ENCODE data around the gene PRKAB2. TPM values are rescaled to one million over a fixed set of nuclear protein-coding genes. Genes with fewer than 3 reads are reported as not detected.

The PRKAB2 gene
- total RNA-seq, 1 experiment from 2014 or later, result 17.8 TPM

DNA sequence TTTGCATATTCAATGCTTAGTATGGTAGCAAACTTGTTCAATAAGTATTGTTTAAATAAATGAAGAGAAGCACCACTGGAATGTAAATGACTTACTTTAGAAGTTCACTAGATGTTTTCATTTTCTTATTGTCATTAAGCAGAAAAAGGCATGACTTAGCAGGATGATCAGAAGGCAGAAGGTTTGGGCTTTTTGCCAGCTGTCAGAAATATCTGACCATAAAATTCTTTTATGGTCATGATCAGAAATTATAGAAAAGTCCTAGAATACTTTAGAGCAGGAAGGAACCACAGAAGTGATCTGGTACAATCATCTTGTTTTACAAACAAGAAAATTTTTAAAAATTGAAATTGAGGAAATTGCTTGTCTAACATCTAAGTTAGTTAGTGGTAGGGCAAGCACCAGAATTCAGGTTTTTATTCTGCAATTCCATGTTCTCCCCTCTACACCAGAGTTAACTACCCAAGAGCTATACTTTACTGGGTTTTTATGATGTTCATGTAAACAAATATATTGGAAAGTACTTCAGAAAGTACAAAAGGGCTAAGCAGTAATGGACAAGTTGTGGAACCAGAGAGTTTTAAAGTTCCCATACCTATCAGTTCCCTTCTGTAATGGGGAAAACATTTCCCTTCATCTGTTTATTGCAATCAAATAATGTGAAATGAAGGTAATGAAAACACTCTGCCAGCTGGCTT, 42.7 kb upstream of the PRKAB2 start:
- H3T11ph ChIP-seq (ENCODE audit: low read length), result no peak overlapping the region
- H3K9ac ChIP-seq (ENCODE audit: extremely low read depth, insufficient read length, low read length), result no peak overlapping the region
- H3K23me2 ChIP-seq (ENCODE audit: insufficient read length, low read depth, low read length, poor library complexity, severe bottlenecking), result no peaks in the 10 kb centered on the region
- H3K79me2 ChIP-seq (ENCODE audit: insufficient read depth, low read length), result no peaks in the 10 kb centered on the region
- H3K4ac ChIP-seq (ENCODE audit: low read depth, low read length), result no peak overlapping the region
- no peaks in the 10 kb centered on the region for H4K20me1 ChIP-seq (ENCODE audit: control insufficient read depth, insufficient read depth, insufficient read length)
- TF ChIP-seq, protein P1, sequence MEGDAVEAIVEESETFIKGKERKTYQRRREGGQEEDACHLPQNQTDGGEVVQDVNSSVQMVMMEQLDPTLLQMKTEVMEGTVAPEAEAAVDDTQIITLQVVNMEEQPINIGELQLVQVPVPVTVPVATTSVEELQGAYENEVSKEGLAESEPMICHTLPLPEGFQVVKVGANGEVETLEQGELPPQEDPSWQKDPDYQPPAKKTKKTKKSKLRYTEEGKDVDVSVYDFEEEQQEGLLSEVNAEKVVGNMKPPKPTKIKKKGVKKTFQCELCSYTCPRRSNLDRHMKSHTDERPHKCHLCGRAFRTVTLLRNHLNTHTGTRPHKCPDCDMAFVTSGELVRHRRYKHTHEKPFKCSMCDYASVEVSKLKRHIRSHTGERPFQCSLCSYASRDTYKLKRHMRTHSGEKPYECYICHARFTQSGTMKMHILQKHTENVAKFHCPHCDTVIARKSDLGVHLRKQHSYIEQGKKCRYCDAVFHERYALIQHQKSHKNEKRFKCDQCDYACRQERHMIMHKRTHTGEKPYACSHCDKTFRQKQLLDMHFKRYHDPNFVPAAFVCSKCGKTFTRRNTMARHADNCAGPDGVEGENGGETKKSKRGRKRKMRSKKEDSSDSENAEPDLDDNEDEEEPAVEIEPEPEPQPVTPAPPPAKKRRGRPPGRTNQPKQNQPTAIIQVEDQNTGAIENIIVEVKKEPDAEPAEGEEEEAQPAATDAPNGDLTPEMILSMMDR (conservative IDR thresholded peaks at IDR 0.05), result no peak
- H3K4me2 ChIP-seq (ENCODE audit: insufficient read depth, insufficient read length, low read length), result no peak overlapping the region
- no peak overlapping the region for H3K18ac ChIP-seq (ENCODE audit: insufficient read length, low read depth, low read length)
- no peak overlapping the region for H3K14ac ChIP-seq (ENCODE audit: insufficient read depth, low read length)
- no peaks in the 10 kb centered on the region for H3K79me1 ChIP-seq (ENCODE audit: insufficient read depth, low read depth, low read length, poor library complexity, severe bottlenecking)
- H3K4me1 Mint-ChIP-seq, result peaks cover 2 to 4% of the 10 kb centered on the region in 2 experiments; a peak in 1 of 4 replicates
- H2BK15ac ChIP-seq (ENCODE audit: low read depth, low read length), result no peak overlapping the region
- no peak overlapping the region for H2AK5ac ChIP-seq (ENCODE audit: insufficient read length, low read length)
- H3K27me3 ChIP-seq (ENCODE audit: insufficient read depth, low read length), result no peaks in the 10 kb centered on the region
- no peak overlapping the region for H3K23ac ChIP-seq (ENCODE audit: insufficient read length, low read depth, low read length)
- H3K36me3 Mint-ChIP-seq (ENCODE audit: insufficient read depth in 1 of 3, low read depth in 3 of 3), result no peaks in the 10 kb centered on the region
- no peaks in the 10 kb centered on the region for H3K9me3 ChIP-seq (ENCODE audit: control insufficient read depth, low read depth, low read length)
- no peak overlapping the region for H3K4me3 Mint-ChIP-seq
- H2BK12ac ChIP-seq (ENCODE audit: insufficient read length, low read depth, low read length), result no peak overlapping the region
- H4K91ac ChIP-seq (ENCODE audit: insufficient read length, low read depth, low read length), result no peak overlapping the region
- H4K8ac ChIP-seq (replicated peaks; ENCODE audit: insufficient read length, low read depth, low read length), result no peak overlapping the region
- H3K27me3 Mint-ChIP-seq (ENCODE audit: low read depth), result no peaks in the 10 kb centered on the region
- H4K5ac ChIP-seq (ENCODE audit: insufficient read length, low read depth, low read length), result no peak overlapping the region
- no peak overlapping the region for H3K27ac Mint-ChIP-seq
- no peak overlapping the region for H2BK20ac ChIP-seq (ENCODE audit: low read depth, low read length, poor library complexity, severe bottlenecking)
- no peak overlapping the region for H3K56ac ChIP-seq (ENCODE audit: insufficient read length, low read depth, low read length)
- no peak overlapping the region for H2AFZ ChIP-seq (ENCODE audit: low read length)
- H3K9me3 Mint-ChIP-seq, result no peaks in the 10 kb centered on the region
- H3K4me1 ChIP-seq (ENCODE audit: insufficient read depth, low read length), result no peaks in the 10 kb centered on the region
- H2BK120ac ChIP-seq (ENCODE audit: low read depth, low read length, poor library complexity, severe bottlenecking), result no peak overlapping the region
- no peak for DNase-seq
- H2BK5ac ChIP-seq (ENCODE audit: insufficient read length, low read length), result no peak overlapping the region
- H3K27ac ChIP-seq (ENCODE audit: insufficient read length, low read depth, low read length), result no peak overlapping the region
